ENCODE data around the gene TBX18.

DNA sequence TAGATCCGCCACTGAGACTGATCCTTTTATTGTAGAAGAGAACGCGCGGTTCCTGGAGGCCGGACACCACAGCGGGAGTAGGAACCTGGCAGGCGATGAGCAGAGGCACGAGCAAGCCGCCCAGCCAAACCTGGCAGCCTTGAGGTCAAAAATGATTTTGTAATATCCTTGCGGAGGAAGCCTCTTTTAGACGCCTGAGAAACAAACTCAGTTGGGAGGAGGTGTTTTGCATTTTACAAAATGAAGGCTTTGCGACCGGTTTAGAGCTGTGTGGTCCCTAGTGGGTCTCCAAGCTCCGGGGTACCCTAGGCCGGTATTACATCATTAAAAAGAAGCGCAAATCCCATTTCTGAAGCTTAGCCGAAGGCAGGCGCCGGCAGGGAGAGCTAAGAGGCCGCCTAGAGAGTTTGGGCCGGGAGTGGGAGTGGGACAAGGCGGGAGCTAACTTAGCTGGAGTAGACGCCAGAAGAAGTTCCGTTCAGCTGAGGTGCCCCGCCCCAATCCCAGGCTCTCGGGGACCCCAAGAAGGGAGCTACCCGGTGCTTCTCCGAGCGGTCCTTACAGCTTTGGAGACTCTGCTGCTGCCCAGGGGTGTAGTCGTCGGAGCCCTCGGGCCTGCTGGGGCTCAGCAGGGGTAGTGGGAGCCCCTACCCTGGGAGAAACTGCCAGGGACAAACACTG, 1.9 kb upstream of the TBX18 start:
- TF ChIP-seq ZNF274 (IDR thresholded peaks at IDR 0.05; ENCODE audit: low read depth, low read length) (no peak), YY1 (IDR thresholded peaks at IDR 0.05; ENCODE audit: insufficient read depth, insufficient read length) (no peak)
